Adrenal gland (tissue), 12 donors: ENCODE measurements around the gene CFL1. TPM values are rescaled to one million over a fixed set of nuclear protein-coding genes. Genes with fewer than 3 reads are reported as not detected.
A peak's percentile ranks its signal among the peaks of the same experiment; 100 is the strongest.

ENCODE experiments used
- DNase-seq, 7 donors: peaks; one replicate each; pipeline ENCODE4 v3.0.0-alpha.2; 2019 to 2020
- H3K27ac ChIP-seq, 5 donors: fragments of 200-600 bp; sonication (generic) in 4 of 5; 1 replicate in 3 of 5; 2 replicates in 2 of 5; pipeline versions ENCODE4 v1.5.1 to v1.8.0; 2016 to 2020; ENCODE audit warnings: mild to moderate bottlenecking in 1 of 5
- H3K27me3 ChIP-seq: fragments of 200-600 bp; 2 replicates; pipeline ENCODE4 v1.8.0; 2021
- H3K36me3 ChIP-seq, 2 donors: fragments of 200-600 bp; replicated peaks in 1 of 2; 1 replicate in 1 of 2; 2 replicates in 1 of 2; pipeline versions ENCODE4 v1.5.1 to v1.8.0; 2018 to 2022
- H3K4me1 ChIP-seq, 2 donors: fragments of 200-600 bp; replicated peaks in 1 of 2; 1 replicate in 1 of 2; 2 replicates in 1 of 2; pipeline versions ENCODE4 v1.5.1 to v1.8.0; 2018 to 2021
- H3K4me3 ChIP-seq, 4 donors: fragments of 200-600 bp; sonication (generic) in 3 of 4; one replicate each; pipeline ENCODE4 v1.5.1; 2016 to 2018
- H3K9me3 ChIP-seq, 3 donors: fragments of 200-600 bp; sonication (generic) in 1 of 3; replicated peaks in 1 of 3; 1 replicate in 2 of 3; 2 replicates in 1 of 3; pipeline versions ENCODE4 v1.5.1 to v1.8.0; 2016 to 2021
- CTCF ChIP-seq, 6 experiments: fragments of 450-650 bp in 4 of 6; fragments of 200-600 bp in 2 of 6; sonication (generic) in 1 of 6; IDR thresholded peaks; 1 replicate in 5 of 6; 2 replicates in 1 of 6; pipeline versions ENCODE4 v1.5.1 to v1.8.0; 2016 to 2021; ENCODE audit warnings: antibody characterized with exemption in 6 of 6, mild to moderate bottlenecking in 2 of 6, moderate library complexity in 1 of 6
- POLR2A ChIP-seq, 2 donors: fragments of 450-650 bp; IDR thresholded peaks; one replicate each; pipeline ENCODE4 v1.6.1; 2017; ENCODE audit warnings: antibody characterized with exemption in 2 of 2, mild to moderate bottlenecking in 2 of 2, moderate library complexity in 1 of 2
- WGBS, 4 donors: extraction: QIAGEN DNeasy Blood & Tissue Kit in 2 of 4; methylation state at CpG; one replicate each; pipeline versions ENCODE4 v1.1.5 to v1.1.7; 2013 to 2017; 5-methylcytosine and 5-hydroxymethylcytosine counted together
- intact Hi-C, 2 donors: fragments of 100-400 bp; cut with DNase I; formaldehyde crosslinking; loops; one replicate each; pipeline versions ENCODE4 v1.14.1 to v1.15.0; 2022 to 2023
- polyA plus RNA-seq, 3 donors: library from polyadenylated mRNA; stranded (reverse); fragments of 200-250 nt in 2 of 3; fragments of 350-450 nt in 1 of 3; fragmentation: Illumina TruSeq in 1 of 3; extraction: RNeasy Lipid Tissue Mini Kit (QIAGEN cat#74804) in 1 of 3; gene quantifications; one replicate each; pipeline ENCODE4 v1.2.3, GENCODE V29; 2013 to 2014
- total RNA-seq, 9 donors: library from RNA; depleted of rRNA in 4 of 9; stranded (reverse); fragments of >200 nt in 4 of 9; fragments of 120-200 nt in 1 of 9; fragmentation: NEBNext Ultra II Directional in 1 of 9; extraction: Animal tissue kit (Norgen Biotek cat#: 25700) in 1 of 9; gene quantifications; one replicate each; pipeline versions ENCODE4 v1.1.0 to v1.2.4, GENCODE V29; 2013 to 2023
- donor health status: healthy with polysubstance abuse.
- donor health status: Bipolar disorder and iron deficiency.
- donor health status: DM: yes; HTN: yes; CAD: no.
- donor health status: DM: no; HTN: no; CAD: no.
- donor health status: DM: no; HTN: no; CAD: no.
- donor health status: DM: yes; HTN: yes; CAD: no.

CFL1 gene
- total and polyA plus RNA-seq, 12 donors, result 217 to 765 (median 599) TPM

GRCh38 chr11:65865550-65866172 lies 7.7 kb upstream of the CFL1 start:
- Histone ChIP-seq H3K27me3 (no peaks in the 10 kb centered on the region), H3K4me3 (no peak overlapping the region), H3K9me3 (no peaks in the 10 kb centered on the region), H3K27ac (no peak overlapping the region), H3K36me3 (peaks cover 0 to 70% of the 10 kb centered on the region in 2 donors), H3K4me1 (peaks cover 8 to 12% of the 10 kb centered on the region in 2 donors)
- peak in 2 of 7 donors; percentile 10 to 15 for DNase-seq
- no peak for TF ChIP-seq POLR2A (IDR thresholded peaks at IDR 0.05)
- no peak for TF ChIP-seq CTCF (IDR thresholded peaks at IDR 0.05)
- WGBS, 4 donors, result 84 to 88% (median 86%) methylated on average over 6 to 9 of the region's 9 CpGs
- intact Hi-C loops, result no loop called here

- peak in 3 of 7 donors; percentile 7 to 19 (median 16) for DNase-seq
- intact Hi-C loops, result no loop called here
- peaks cover 8 to 12% of the 10 kb centered on the region in 2 donors for H3K4me1 ChIP-seq
- peaks cover 0 to 68% of the 10 kb centered on the region in 2 donors for H3K36me3 ChIP-seq
- 74 to 87% (median 85%) methylated on average over 7 to 18 of the region's 18 CpGs for WGBS, 4 donors
- TF ChIP-seq CTCF (IDR thresholded peaks at IDR 0.05), result no peak
- TF ChIP-seq POLR2A (IDR thresholded peaks at IDR 0.05), result no peak
- H3K27ac ChIP-seq, result no peak overlapping the region
- H3K27me3 ChIP-seq, result no peaks in the 10 kb centered on the region
- H3K9me3 ChIP-seq, result no peaks in the 10 kb centered on the region
- H3K4me3 ChIP-seq, result no peak overlapping the region
Measured at GRCh38 chr11:65864706-65865471, 6.9 kb upstream of the CFL1 start.

GRCh38 chr11:65863889-65864705 lies 6.1 kb upstream of the CFL1 start:
- no peaks in the 10 kb centered on the region for H3K27me3 ChIP-seq
- peaks cover 9 to 13% of the 10 kb centered on the region in 2 donors for H3K4me1 ChIP-seq
- H3K27ac ChIP-seq, result no peak overlapping the region
- intact Hi-C loops, result no loop called here
- H3K4me3 ChIP-seq, result no peak overlapping the region
- H3K36me3 ChIP-seq, result peaks cover 0 to 66% of the 10 kb centered on the region in 2 donors
- peak in 3 of 7 donors; percentile 7 to 23 (median 16) for DNase-seq
- no peaks in the 10 kb centered on the region for H3K9me3 ChIP-seq
- no peak for TF ChIP-seq CTCF (IDR thresholded peaks at IDR 0.05)
- TF ChIP-seq POLR2A (IDR thresholded peaks at IDR 0.05), result no peak
- WGBS, 4 donors, result 75 to 85% (median 81%) methylated on average over 6 to 12 of the region's 12 CpGs
